Measurements from ENCODE around the gene RFX8.

Gene RFX8

DNA sequence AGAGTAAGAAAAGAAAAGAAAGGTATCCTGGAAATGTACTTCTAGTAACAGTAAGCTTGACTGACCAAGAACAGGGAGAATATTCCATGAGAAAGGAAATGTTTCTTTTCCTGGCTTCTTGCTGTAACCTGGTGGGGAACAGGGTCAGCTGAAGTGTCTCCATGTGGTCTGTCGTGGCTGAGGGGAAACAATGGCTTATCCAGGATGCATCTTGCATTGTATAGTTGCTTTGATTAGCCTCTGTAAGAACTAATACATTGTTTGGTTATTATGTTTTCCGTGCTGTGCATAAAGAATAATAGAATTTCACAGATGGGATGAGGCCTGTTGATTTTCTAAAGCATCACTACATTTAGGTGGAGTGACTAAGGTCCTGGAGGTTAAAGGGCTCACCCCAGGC, 92.5 kb downstream of the RFX8 start:
- H3K9ac ChIP-seq (ENCODE audit: low read depth, low read length, poor library complexity, severe bottlenecking) = no peak overlapping the region
- H3K79me2 ChIP-seq (ENCODE audit: insufficient read depth, low read length) = no peaks in the 10 kb centered on the region
- H2AFZ ChIP-seq (ENCODE audit: low read length) = no peak overlapping the region
- peaks cover under 1% of the 10 kb centered on the region for H3K4me1 ChIP-seq (ENCODE audit: insufficient read depth, low read length, poor library complexity, severe bottlenecking)
- H3K9me2 ChIP-seq (replicated peaks; ENCODE audit: low read depth, low read length) = no peaks in the 10 kb centered on the region
- H3K4me3 ChIP-seq (ENCODE audit: low read length, poor library complexity, severe bottlenecking) = no peak overlapping the region
- H3F3A ChIP-seq (ENCODE audit: low read depth) = no peaks in the 10 kb centered on the region
- H3K27me3 ChIP-seq (ENCODE audit: insufficient read depth, low read length, poor library complexity, severe bottlenecking) = no peaks in the 10 kb centered on the region
- H3K36me3 ChIP-seq (ENCODE audit: insufficient read depth, low read length) = no peaks in the 10 kb centered on the region
- TF ChIP-seq EZH2phosphoT487 (IDR thresholded peaks at IDR 0.05; ENCODE audit: borderline replicate concordance) = no peak
- TF ChIP-seq, protein P1, sequence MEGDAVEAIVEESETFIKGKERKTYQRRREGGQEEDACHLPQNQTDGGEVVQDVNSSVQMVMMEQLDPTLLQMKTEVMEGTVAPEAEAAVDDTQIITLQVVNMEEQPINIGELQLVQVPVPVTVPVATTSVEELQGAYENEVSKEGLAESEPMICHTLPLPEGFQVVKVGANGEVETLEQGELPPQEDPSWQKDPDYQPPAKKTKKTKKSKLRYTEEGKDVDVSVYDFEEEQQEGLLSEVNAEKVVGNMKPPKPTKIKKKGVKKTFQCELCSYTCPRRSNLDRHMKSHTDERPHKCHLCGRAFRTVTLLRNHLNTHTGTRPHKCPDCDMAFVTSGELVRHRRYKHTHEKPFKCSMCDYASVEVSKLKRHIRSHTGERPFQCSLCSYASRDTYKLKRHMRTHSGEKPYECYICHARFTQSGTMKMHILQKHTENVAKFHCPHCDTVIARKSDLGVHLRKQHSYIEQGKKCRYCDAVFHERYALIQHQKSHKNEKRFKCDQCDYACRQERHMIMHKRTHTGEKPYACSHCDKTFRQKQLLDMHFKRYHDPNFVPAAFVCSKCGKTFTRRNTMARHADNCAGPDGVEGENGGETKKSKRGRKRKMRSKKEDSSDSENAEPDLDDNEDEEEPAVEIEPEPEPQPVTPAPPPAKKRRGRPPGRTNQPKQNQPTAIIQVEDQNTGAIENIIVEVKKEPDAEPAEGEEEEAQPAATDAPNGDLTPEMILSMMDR (conservative IDR thresholded peaks at IDR 0.05; ENCODE audit: low read length) = no peak
- no peaks in the 10 kb centered on the region for H3K9me3 ChIP-seq (ENCODE audit: insufficient read depth, low read depth, low read length)
- no peak overlapping the region for H3K4me2 ChIP-seq (ENCODE audit: low read depth, low read length, poor library complexity, severe bottlenecking)
- H4K20me1 ChIP-seq (ENCODE audit: insufficient read depth, low read length, poor library complexity, severe bottlenecking) = no peaks in the 10 kb centered on the region

DNA sequence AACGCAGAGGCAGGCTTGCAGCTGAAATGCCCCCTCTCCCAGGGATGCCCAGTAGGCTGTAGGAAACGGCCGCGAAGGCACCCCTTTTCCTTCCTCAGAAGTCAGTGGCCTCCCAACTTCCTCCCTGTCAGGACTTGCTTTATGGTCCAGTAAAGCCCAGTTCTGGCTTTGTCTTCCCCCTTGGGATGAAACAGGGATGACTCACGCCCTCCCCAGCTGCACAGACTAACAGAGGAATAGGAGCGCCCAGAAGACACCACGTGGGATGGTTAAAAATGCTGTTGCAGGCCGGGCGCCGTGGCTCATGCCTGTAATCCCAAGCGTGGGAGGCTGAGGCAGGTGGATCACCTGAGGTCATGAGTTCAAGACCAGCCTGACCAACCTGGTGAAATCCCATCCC, 94.5 kb downstream of the RFX8 start:
- H3K9me2 ChIP-seq (replicated peaks; ENCODE audit: low read depth, low read length) = no peaks in the 10 kb centered on the region
- no peak overlapping the region for H3K9ac ChIP-seq (ENCODE audit: low read depth, low read length, poor library complexity, severe bottlenecking)
- H4K20me1 ChIP-seq (ENCODE audit: insufficient read depth, low read length, poor library complexity, severe bottlenecking) = no peaks in the 10 kb centered on the region
- H3K27me3 ChIP-seq (ENCODE audit: insufficient read depth, low read length, poor library complexity, severe bottlenecking) = no peaks in the 10 kb centered on the region
- no peaks in the 10 kb centered on the region for H3K79me2 ChIP-seq (ENCODE audit: insufficient read depth, low read length)
- TF ChIP-seq, protein P1 (conservative IDR thresholded peaks at IDR 0.05; ENCODE audit: low read length) = no peak
- no peak for TF ChIP-seq EZH2phosphoT487 (IDR thresholded peaks at IDR 0.05; ENCODE audit: borderline replicate concordance)
- H3K36me3 ChIP-seq (ENCODE audit: insufficient read depth, low read length) = no peaks in the 10 kb centered on the region
- no peak overlapping the region for H3K4me2 ChIP-seq (ENCODE audit: low read depth, low read length, poor library complexity, severe bottlenecking)
- no peaks in the 10 kb centered on the region for H3K9me3 ChIP-seq (ENCODE audit: insufficient read depth, low read depth, low read length)
- no peak overlapping the region for H2AFZ ChIP-seq (ENCODE audit: low read length)
- no peak overlapping the region for H3K4me3 ChIP-seq (ENCODE audit: low read length, poor library complexity, severe bottlenecking)
- H3K4me1 ChIP-seq (ENCODE audit: insufficient read depth, low read length, poor library complexity, severe bottlenecking) = no peaks in the 10 kb centered on the region
- H3F3A ChIP-seq (ENCODE audit: low read depth) = no peaks in the 10 kb centered on the region

DNA sequence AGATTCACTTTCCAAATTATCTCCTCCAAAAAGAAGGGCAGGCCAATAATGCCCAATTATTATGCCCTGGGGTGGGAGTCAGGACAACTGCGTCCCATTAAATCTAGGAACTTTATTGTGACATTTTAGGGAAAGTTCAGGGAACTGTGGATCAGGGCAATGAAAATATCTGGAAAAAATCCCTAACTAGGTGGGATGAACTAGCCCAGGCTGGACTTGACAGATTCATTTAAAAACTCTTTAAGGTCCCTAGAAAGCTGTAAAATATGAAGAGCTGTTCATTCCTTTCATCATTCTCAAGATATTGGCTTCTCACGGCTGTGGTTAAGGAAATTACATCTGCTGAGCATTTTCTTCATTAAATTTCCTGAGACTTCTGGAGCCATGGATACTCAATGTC, 95.8 kb downstream of the RFX8 start:
- Histone ChIP-seq H3K9me3 (ENCODE audit: insufficient read depth, low read depth, low read length) (no peaks in the 10 kb centered on the region), H3K4me1 (ENCODE audit: insufficient read depth, low read length, poor library complexity, severe bottlenecking) (no peaks in the 10 kb centered on the region), H3K27me3 (ENCODE audit: insufficient read depth, low read length, poor library complexity, severe bottlenecking) (no peaks in the 10 kb centered on the region), H2AFZ (ENCODE audit: low read length) (no peak overlapping the region), H3K36me3 (ENCODE audit: insufficient read depth, low read length) (no peaks in the 10 kb centered on the region), H3K4me2 (ENCODE audit: low read depth, low read length, poor library complexity, severe bottlenecking) (no peak overlapping the region), H3K79me2 (ENCODE audit: insufficient read depth, low read length) (no peaks in the 10 kb centered on the region), H3K4me3 (ENCODE audit: low read length, poor library complexity, severe bottlenecking) (no peak overlapping the region), H4K20me1 (ENCODE audit: insufficient read depth, low read length, poor library complexity, severe bottlenecking) (no peaks in the 10 kb centered on the region), H3F3A (ENCODE audit: low read depth) (no peaks in the 10 kb centered on the region), H3K9ac (ENCODE audit: low read depth, low read length, poor library complexity, severe bottlenecking) (no peak overlapping the region), H3K9me2 (replicated peaks; ENCODE audit: low read depth, low read length) (no peaks in the 10 kb centered on the region)
- no peak for TF ChIP-seq EZH2phosphoT487 (IDR thresholded peaks at IDR 0.05; ENCODE audit: borderline replicate concordance)
- TF ChIP-seq, protein P1 (conservative IDR thresholded peaks at IDR 0.05; ENCODE audit: low read length) = no peak
